COLO668 (cell line): ENCODE results near the gene FOSL2.

Source experiments
- DNase-seq: peaks from one replicate; lab custom pipeline; 2025; ENCODE audit not compliant: unreplicated experiment; lab: John Stamatoyannopoulos, UW

The FOSL2 gene

GRCh38 chr2:28393114-28393836 lies 617 bp downstream of the FOSL2 start:
- DNase-seq = peak; percentile 77

GRCh38 chr2:28394331-28394877 lies 1.7 kb downstream of the FOSL2 start:
- DNase-seq = peak; percentile 47

- no peak for DNase-seq
Observed at GRCh38 chr2:28394997-28395333, 2.3 kb downstream of the FOSL2 start.

GRCh38 chr2:28395334-28396061 lies 2.8 kb downstream of the FOSL2 start:
- peak; percentile 31 for DNase-seq

GRCh38 chr2:28397043-28397381 lies 4.4 kb downstream of the FOSL2 start:
- no peak for DNase-seq

GRCh38 chr2:28398101-28398834 lies 5.6 kb downstream of the FOSL2 start:
- DNase-seq = peak; percentile 47

GRCh38 chr2:28399289-28399688 lies 6.6 kb downstream of the FOSL2 start:
- no peak for DNase-seq

GRCh38 chr2:28399956-28400355 lies 7.3 kb downstream of the FOSL2 start:
- no peak for DNase-seq

- no peak for DNase-seq
Observed at GRCh38 chr2:28400419-28400818, 7.8 kb downstream of the FOSL2 start.

GRCh38 chr2:28400921-28401320 lies 8.3 kb downstream of the FOSL2 start:
- no peak for DNase-seq

GRCh38 chr2:28401411-28401810 lies 8.8 kb downstream of the FOSL2 start:
- DNase-seq = no peak

- DNase-seq = no peak
Observed at GRCh38 chr2:28401948-28402550, 9.4 kb downstream of the FOSL2 start.

- DNase-seq = peak; percentile 43
Observed at GRCh38 chr2:28403370-28403956, 10.8 kb downstream of the FOSL2 start.

GRCh38 chr2:28404086-28404485 lies 11.4 kb downstream of the FOSL2 start:
- no peak for DNase-seq

GRCh38 chr2:28405537-28405936 lies 12.9 kb downstream of the FOSL2 start:
- no peak for DNase-seq

GRCh38 chr2:28406276-28407096 lies 13.8 kb downstream of the FOSL2 start:
- no peak for DNase-seq

GRCh38 chr2:28407131-28407975 lies 14.7 kb downstream of the FOSL2 start:
- DNase-seq = no peak

- DNase-seq = no peak
Observed at GRCh38 chr2:28407976-28408690, 15.5 kb downstream of the FOSL2 start.
